Stimulated activated CD8-positive, alpha-beta memory T cell treated with anti-CD3 and anti-CD28 coated beads, Interleukin-4, amount 100 ng/mL, for 24 hours (primary cell): ENCODE measurements around the gene ZNF496.
"Not testable (repeated sequence)": the region's sequence is repeated elsewhere in the genome, so short reads cannot be mapped to it uniquely, and the experiment has no call there.

Experiments
- DNase-seq: peaks from one replicate; pipeline ENCODE4 v3.0.0-alpha.2; 2020; ENCODE audit warnings: low read depth

Gene ZNF496

GRCh38 chr1:247293047-247293446 lies 38.6 kb downstream of the ZNF496 start:
- no peak for DNase-seq

GRCh38 chr1:247291833-247292561 lies 39.7 kb downstream of the ZNF496 start:
- no peak for DNase-seq

- DNase-seq, result no peak
Observed at GRCh38 chr1:247291161-247291560, 40.5 kb downstream of the ZNF496 start.

- DNase-seq, result no peak
Observed at GRCh38 chr1:247290576-247290975, 41.1 kb downstream of the ZNF496 start.

- DNase-seq, result not testable (repeated sequence)
Observed at GRCh38 chr1:247289274-247289892, 42.3 kb downstream of the ZNF496 start.

- no peak for DNase-seq
Observed at GRCh38 chr1:247288341-247288740, 43.3 kb downstream of the ZNF496 start.

- DNase-seq, result no peak
Observed at GRCh38 chr1:247287460-247287859, 44.2 kb downstream of the ZNF496 start.

GRCh38 chr1:247286134-247286670 lies 45.5 kb downstream of the ZNF496 start:
- no peak for DNase-seq

- no peak for DNase-seq
Observed at GRCh38 chr1:247281001-247281574, 50.6 kb downstream of the ZNF496 start.

- no peak for DNase-seq
Observed at GRCh38 chr1:247277191-247277590, 54.5 kb downstream of the ZNF496 start.

GRCh38 chr1:247274605-247275256 lies 56.9 kb downstream of the ZNF496 start:
- DNase-seq, result no peak

GRCh38 chr1:247273013-247273412 lies 58.7 kb downstream of the ZNF496 start:
- no peak for DNase-seq

GRCh38 chr1:247270003-247270402 lies 61.7 kb downstream of the ZNF496 start:
- DNase-seq, result no peak

GRCh38 chr1:247269133-247269532 lies 62.5 kb downstream of the ZNF496 start:
- DNase-seq, result no peak

GRCh38 chr1:247268390-247269045 lies 63.1 kb downstream of the ZNF496 start:
- DNase-seq, result no peak

GRCh38 chr1:247266053-247266452 lies 65.6 kb downstream of the ZNF496 start:
- DNase-seq, result no peak

- not testable (repeated sequence) for DNase-seq
Observed at GRCh38 chr1:247255772-247256171, 75.9 kb downstream of the ZNF496 start, which contains the start of gene VN1R5. TSS of gene VN1R5 (plus strand) at chr1:247256072.

- no peak for DNase-seq
Observed at GRCh38 chr1:247247568-247247967, 84.1 kb downstream of the ZNF496 start.
